HepG2 (cell line): ENCODE results near the gene EPHA3. TPM values are rescaled to one million over a fixed set of nuclear protein-coding genes. Genes with fewer than 3 reads are reported as not detected.
A peak's percentile ranks its signal among the peaks of the same experiment; 100 is the strongest.

Experiments
- BRD4 ChIP-seq: sonication (generic); formaldehyde crosslinking; IDR thresholded peaks from 2 replicates; pipeline ENCODE4 v1.4.0; 2020; ENCODE audit warnings: missing genetic modification reagents
- CENPBD1 ChIP-seq: sonication (generic); formaldehyde crosslinking; IDR thresholded peaks from 2 replicates; pipeline ENCODE4 v1.8.0; 2022; ENCODE audit warnings: missing genetic modification reagents, low read depth, mild to moderate bottlenecking, borderline replicate concordance
- CTCF ChIP-seq: sonication (generic); formaldehyde crosslinking; IDR thresholded peaks from 2 replicates; pipeline ENCODE4 v1.5.0; 2020; ENCODE audit warnings: mild to moderate bottlenecking, missing genetic modification reagents, moderate library complexity
- EEA1 ChIP-seq: sonication (generic); formaldehyde crosslinking; IDR thresholded peaks from 2 replicates; pipeline ENCODE4 v1.5.1; 2020; ENCODE audit warnings: mild to moderate bottlenecking, missing genetic modification reagents, borderline replicate concordance
- HIC2 ChIP-seq: sonication (generic); formaldehyde crosslinking; IDR thresholded peaks from 2 replicates; pipeline ENCODE4 v1.9.0; 2022; ENCODE audit warnings: low read depth, missing genetic modification reagents
- HNF4A ChIP-seq: sonication (generic); formaldehyde crosslinking; IDR thresholded peaks from 2 replicates; pipeline ENCODE4 v1.4.0; 2020; ENCODE audit warnings: missing genetic modification reagents
- KDM2A ChIP-seq: sonication (generic); formaldehyde crosslinking; IDR thresholded peaks from 2 replicates; pipeline ENCODE4 v1.4.0; 2020; ENCODE audit warnings: low read depth, missing genetic modification reagents, borderline replicate concordance
- NFKB2 ChIP-seq: sonication (generic); formaldehyde crosslinking; IDR thresholded peaks from 2 replicates; pipeline ENCODE4 v1.4.0; 2020; ENCODE audit warnings: missing genetic modification reagents, borderline replicate concordance
- NRL ChIP-seq: sonication (generic); formaldehyde crosslinking; IDR thresholded peaks from 2 replicates; pipeline ENCODE4 v1.5.0; 2020; ENCODE audit warnings: missing genetic modification reagents, mild to moderate bottlenecking, moderate library complexity, borderline replicate concordance
- REPIN1 ChIP-seq: sonication (generic); formaldehyde crosslinking; IDR thresholded peaks from 2 replicates; pipeline ENCODE4 v1.8.0; 2022; ENCODE audit warnings: missing genetic modification reagents, low read depth, mild to moderate bottlenecking, borderline replicate concordance
- SALL2 ChIP-seq: sonication (generic); formaldehyde crosslinking; IDR thresholded peaks from 2 replicates; pipeline ENCODE4 v1.8.1; 2023; ENCODE audit warnings: mild to moderate bottlenecking, missing genetic modification reagents, inconsistent platforms
- SUZ12 ChIP-seq: fragments of 150-350 bp; IDR thresholded peaks from 2 replicates; pipeline ENCODE4 v1.6.1; 2014; ENCODE audit warnings: low read depth, low read length
- ZBTB14 ChIP-seq: sonication (generic); formaldehyde crosslinking; IDR thresholded peaks from 2 replicates; pipeline ENCODE4 v1.4.0; 2020; ENCODE audit warnings: missing genetic modification reagents
- ZFP91 ChIP-seq: sonication (generic); formaldehyde crosslinking; IDR thresholded peaks from 2 replicates; pipeline ENCODE4 v1.9.0; 2022; ENCODE audit warnings: missing genetic modification reagents, mild to moderate bottlenecking, borderline replicate concordance
- ZNF331 ChIP-seq: sonication (generic); formaldehyde crosslinking; IDR thresholded peaks from 2 replicates; pipeline ENCODE4 v1.4.0; 2020; ENCODE audit warnings: missing genetic modification reagents
- ZNF333 ChIP-seq: sonication (generic); formaldehyde crosslinking; IDR thresholded peaks from 2 replicates; pipeline ENCODE4 v1.4.0; 2020; ENCODE audit warnings: mild to moderate bottlenecking, missing genetic modification reagents, borderline replicate concordance
- ZNF414 ChIP-seq: sonication (generic); formaldehyde crosslinking; IDR thresholded peaks from 2 replicates; pipeline ENCODE4 v1.5.0; 2020; ENCODE audit warnings: missing genetic modification reagents
- ZNF883 ChIP-seq: sonication (generic); formaldehyde crosslinking; IDR thresholded peaks from 2 replicates; pipeline ENCODE4 v1.5.1; 2020; ENCODE audit warnings: mild to moderate bottlenecking, missing genetic modification reagents; ENCODE audit errors: not compliant biosample characterization
- polyA plus RNA-seq, 8 experiments: library from polyadenylated mRNA; depleted of rRNA in 3 of 8; stranded (reverse) in 7 of 8; unstranded in 1 of 8; fragments of >200 nt; fragmentation: Illumina TruSeq in 4 of 8; extraction: Trizol in 4 of 8; gene quantifications; 2 replicates each; pipeline versions ENCODE4 v1.2.1 to v1.2.3, GENCODE V29; 2011 to 2016; ENCODE audit warnings: low read depth in 4 of 8, missing spikeins in 1 of 8, mixed read lengths in 1 of 8; ENCODE audit not compliant: insufficient read depth in 1 of 8
- total RNA-seq, 5 experiments: library from RNA; depleted of rRNA; stranded (reverse); fragments of >200 nt; fragmentation: Illumina TruSeq; extraction: Trizol; gene quantifications; 2 replicates each; pipeline ENCODE4 v1.2.3, GENCODE V29; 2016; ENCODE audit warnings: low read depth in 1 of 5

The EPHA3 gene
- total and polyA plus RNA-seq, 2 of the 13 experiments (the other 11 are each of a cell fraction or from before 2014, with no cell fraction given), result 0.01 TPM; not detected in 1

- peak; percentile 74; the same call in 1 of the 2 replicates for TF ChIP-seq ZFP91 (CRISPR knock-in tag)
- no peak for TF ChIP-seq ZNF331
- no peak for TF ChIP-seq SUZ12
- no peak for TF ChIP-seq EEA1
- TF ChIP-seq CENPBD1, result no peak
- peak; percentile 90 for TF ChIP-seq CTCF (CRISPR knock-in tag)
- peak; percentile 69 for TF ChIP-seq ZBTB14 (CRISPR knock-in tag)
- TF ChIP-seq NRL, result peak; percentile 76; the same call in 1 of the 2 replicates
- peak; percentile 36; the same call in 1 of the 2 replicates for TF ChIP-seq HNF4A
- peak; percentile 64; the same call in 1 of the 2 replicates for TF ChIP-seq NFKB2 (CRISPR knock-in tag)
- TF ChIP-seq ZNF414 (CRISPR knock-in tag), result no peak
- TF ChIP-seq HIC2 (CRISPR knock-in tag), result no peak
- TF ChIP-seq ZNF883 (CRISPR knock-in tag), result peak; percentile 39
- peak; percentile 68; the same call in 1 of the 2 replicates for TF ChIP-seq KDM2A (CRISPR knock-in tag)
- 0 out of 2 replicates have a peak, but pooled peaks have one; percentile 34 for TF ChIP-seq SALL2 (CRISPR knock-in tag)
- TF ChIP-seq ZNF333 (CRISPR knock-in tag), result 0 out of 2 replicates have a peak, but pooled peaks have one; percentile 38
- 0 out of 2 replicates have a peak, but pooled peaks have one; percentile 35 for TF ChIP-seq BRD4 (CRISPR knock-in tag)
- 0 out of 2 replicates have a peak, but pooled peaks have one; percentile 23 for TF ChIP-seq REPIN1 (CRISPR knock-in tag)
Measured at GRCh38 chr3:89113893-89114840, 6.7 kb downstream of the EPHA3 start (continued).
